HPDE6-E6E7 (cell line): ENCODE data around the gene GGTLC2.
"Not testable (repeated sequence)": the region's sequence is repeated elsewhere in the genome, so short reads cannot be mapped to it uniquely, and the experiment has no call there.

Experiments used
- DNase-seq: peaks from one replicate; pipeline ENCODE4 v3.0.0; 2011; ENCODE audit warnings: missing footprints; ENCODE audit errors: extremely low spot score

Gene GGTLC2

DNA sequence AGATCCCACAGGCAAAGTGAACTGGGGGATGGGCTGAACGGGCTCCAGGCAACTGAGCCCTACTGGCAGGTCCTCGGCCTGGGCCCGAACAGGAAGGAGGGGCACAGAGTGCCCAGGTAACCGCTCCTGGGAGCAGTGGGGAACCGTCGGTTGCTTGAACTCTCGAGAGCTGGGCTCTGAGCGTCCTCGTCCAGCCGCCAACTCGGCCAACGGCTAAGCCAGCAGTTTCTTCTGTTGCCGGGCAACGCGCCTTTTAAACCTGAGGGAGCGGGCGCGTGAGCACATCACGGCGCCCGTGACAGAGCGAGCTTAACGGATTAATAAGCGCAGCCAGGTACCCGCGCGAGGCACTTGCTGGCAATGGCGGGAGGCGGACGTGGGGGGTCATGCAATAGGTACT is at the start of gene GGTLC2:
TSS of gene GGTLC2 (plus strand) at position 301 of the 400 bp plus-strand sequence. CDS start 1,732 bp downstream, outside the sequence.
- DNase-seq: not testable (repeated sequence)

GRCh38 chr22:22595001-22595835 is 49.2 kb upstream of the GGTLC2 start:
- DNase-seq: no peak

GRCh38 chr22:22598144-22598543 is 46.3 kb upstream of the GGTLC2 start:
- no peak for DNase-seq

DNA sequence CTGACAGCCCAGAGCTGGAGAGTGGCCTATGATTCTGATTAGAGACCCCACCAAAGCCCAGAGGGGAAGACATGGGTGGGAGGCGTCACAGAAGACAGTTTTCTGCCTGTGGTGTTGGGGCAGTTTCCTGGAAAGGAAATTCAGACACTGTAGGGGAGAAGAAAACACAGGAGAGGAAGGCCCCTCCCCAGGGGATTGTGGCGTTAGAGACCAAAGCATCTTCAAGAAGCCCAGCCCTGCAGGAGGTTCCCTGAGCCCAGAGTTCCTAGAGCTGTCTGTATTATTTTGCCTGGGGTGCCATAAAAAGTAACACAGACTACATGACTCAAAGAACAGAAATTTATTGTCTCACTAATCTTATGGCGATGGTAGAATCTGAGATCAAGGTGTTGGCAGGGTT is 45.2 kb upstream of the GGTLC2 start:
- DNase-seq: no peak

DNA sequence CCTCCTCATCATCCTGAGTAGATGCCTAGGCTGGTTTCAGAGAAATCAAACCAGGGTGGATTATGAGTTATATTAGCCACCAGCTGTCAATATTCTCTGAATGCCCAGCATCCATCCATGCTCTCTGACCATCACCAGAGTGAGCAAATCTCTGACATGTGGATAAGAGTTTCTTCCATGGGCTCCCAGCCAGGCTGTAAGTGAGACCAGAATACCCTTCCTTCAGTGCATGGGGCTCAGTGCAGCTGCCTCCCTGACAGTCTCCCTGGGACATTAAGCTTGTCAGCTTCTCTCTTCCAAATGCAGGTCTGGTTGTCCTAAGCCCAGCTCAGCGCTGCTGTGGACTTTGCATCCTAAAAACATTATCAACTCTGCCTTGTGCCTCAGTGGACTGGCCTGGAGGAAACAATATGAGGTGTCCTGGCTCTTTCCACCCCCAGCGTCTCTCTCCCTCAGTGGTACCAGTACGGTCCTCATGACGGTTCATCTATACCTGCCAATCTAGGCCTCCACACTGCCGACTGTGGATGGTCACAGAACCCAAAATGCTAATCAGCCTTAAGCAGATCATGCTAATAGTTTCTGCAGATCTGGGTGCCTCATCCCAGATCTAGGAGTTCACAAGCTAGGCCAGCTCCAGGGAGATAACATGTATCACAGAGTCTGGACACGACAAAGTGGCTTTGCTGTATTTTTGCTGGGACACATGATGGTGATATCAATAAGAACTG is 43.7 kb upstream of the GGTLC2 start:
- DNase-seq: no peak

- no peak for DNase-seq
Measured at GRCh38 chr22:22603470-22603947, 40.9 kb upstream of the GGTLC2 start.

GRCh38 chr22:22604326-22605073 is 39.9 kb upstream of the GGTLC2 start:
- DNase-seq: no peak

GRCh38 chr22:22605074-22605404 is 39.4 kb upstream of the GGTLC2 start:
- no peak for DNase-seq

- not testable (repeated sequence) for DNase-seq
Measured at GRCh38 chr22:22608022-22608421, 36.4 kb upstream of the GGTLC2 start.

GRCh38 chr22:22609291-22609690 is 35.1 kb upstream of the GGTLC2 start:
- DNase-seq: no peak

DNA sequence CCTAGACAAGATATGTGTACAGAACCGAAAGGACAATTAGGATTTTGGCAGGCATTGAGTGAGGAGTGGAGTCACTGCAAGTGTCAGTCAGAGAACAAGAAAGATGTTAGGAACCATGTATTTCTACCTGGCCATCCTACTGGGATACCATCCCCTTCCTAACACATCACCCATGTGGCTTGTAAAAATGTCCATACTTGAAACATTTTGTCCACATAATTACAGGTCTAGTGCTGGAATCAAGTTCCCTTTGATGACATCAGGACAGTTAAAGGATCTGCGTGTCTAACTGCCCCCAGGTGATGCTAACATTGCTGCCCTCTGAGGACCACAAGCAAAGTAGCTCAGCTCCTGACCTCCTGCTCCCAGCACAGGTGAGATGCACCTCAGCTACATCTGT is 31.9 kb upstream of the GGTLC2 start:
- no peak for DNase-seq

DNA sequence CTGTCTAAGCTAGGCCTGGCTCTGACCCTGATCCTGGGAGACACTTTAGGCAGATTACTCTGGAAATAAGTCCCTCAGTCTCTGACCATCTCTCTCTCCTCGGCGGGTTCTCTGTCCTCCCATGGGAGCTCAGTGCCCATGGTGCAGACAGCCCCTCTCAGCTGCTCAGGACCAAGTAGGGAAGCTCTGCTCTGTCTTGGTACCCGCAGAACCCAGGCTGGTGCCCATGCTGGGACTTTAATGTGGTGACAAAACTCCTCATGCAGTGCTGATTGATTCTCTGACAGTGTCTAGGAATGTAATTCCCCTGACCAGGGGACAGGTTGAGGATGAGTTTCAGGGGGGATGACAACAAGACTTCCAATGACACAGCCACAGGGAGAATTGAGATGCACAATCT is 30.3 kb upstream of the GGTLC2 start:
- no peak for DNase-seq

DNA sequence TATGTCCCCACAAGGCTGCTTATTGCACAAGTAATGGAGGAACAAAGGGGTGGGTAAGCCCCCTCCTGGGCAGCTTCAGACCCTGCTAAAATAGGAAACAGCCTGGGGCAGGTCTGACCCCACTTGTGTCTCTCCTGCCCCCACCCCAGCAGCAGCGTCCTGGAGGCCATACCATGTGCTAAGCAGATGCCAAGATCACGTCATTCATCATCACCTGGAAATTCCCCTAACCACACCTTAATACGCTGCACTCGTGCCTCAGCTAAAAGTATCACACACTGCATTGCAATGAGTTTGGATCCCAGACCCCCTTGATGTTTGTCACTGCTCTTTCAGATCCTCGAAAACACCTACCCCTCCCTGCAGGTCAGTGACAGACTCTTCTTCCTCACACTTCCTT is 27.8 kb upstream of the GGTLC2 start:
- no peak for DNase-seq

DNA sequence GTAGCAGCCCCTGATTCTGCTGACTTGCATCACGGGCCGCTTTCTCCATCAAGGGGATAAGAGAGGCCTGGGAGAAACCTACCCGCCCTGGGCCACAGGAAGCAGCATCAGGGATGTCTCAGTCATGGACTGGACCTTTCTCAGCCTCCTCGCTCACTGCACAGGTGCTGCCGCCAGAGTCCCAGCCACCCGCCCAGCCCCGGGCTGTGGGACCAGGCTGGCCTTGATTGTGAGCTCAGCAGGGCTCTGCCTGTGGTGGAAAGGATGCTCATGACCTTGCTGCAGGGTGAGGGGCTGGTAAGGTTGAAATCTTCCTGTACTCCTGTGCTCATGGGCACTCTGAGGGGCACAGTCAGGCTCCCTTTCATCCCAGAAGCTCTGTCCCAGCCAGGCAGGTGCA is 26.0 kb upstream of the GGTLC2 start:
- DNase-seq: no peak

GRCh38 chr22:22618923-22619322 is 25.5 kb upstream of the GGTLC2 start:
- DNase-seq: no peak

DNA sequence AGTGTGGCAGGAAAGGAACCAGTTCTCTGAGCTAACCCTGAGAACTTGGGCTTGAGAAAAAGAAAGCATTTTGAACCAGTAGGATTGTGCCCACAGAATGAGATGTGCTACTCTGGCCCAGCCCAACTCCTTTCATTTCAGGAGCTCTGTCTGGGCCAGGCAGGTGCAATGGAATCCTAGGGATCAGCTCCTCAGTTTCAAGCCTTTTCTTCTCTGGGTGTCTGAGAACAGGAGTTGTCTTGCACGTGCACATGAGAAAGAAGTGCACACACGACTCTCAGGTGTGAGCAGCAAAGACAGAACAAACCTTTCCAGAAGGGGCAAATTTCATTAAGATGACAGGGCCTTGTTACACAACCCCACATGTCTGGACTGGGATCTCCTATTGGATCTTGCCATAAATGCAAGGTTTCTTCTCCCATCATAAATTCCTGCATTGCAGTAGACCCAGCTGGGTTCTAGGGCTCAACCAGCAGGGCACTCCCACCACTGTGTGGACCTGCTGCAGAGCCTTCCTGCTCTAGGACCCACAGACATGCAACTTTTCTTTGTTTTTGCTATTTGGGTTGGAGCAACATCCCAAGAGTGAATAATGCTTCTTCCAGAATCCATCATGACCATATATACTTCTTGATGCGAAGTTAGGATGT is 24.5 kb upstream of the GGTLC2 start:
- DNase-seq: no peak

DNA sequence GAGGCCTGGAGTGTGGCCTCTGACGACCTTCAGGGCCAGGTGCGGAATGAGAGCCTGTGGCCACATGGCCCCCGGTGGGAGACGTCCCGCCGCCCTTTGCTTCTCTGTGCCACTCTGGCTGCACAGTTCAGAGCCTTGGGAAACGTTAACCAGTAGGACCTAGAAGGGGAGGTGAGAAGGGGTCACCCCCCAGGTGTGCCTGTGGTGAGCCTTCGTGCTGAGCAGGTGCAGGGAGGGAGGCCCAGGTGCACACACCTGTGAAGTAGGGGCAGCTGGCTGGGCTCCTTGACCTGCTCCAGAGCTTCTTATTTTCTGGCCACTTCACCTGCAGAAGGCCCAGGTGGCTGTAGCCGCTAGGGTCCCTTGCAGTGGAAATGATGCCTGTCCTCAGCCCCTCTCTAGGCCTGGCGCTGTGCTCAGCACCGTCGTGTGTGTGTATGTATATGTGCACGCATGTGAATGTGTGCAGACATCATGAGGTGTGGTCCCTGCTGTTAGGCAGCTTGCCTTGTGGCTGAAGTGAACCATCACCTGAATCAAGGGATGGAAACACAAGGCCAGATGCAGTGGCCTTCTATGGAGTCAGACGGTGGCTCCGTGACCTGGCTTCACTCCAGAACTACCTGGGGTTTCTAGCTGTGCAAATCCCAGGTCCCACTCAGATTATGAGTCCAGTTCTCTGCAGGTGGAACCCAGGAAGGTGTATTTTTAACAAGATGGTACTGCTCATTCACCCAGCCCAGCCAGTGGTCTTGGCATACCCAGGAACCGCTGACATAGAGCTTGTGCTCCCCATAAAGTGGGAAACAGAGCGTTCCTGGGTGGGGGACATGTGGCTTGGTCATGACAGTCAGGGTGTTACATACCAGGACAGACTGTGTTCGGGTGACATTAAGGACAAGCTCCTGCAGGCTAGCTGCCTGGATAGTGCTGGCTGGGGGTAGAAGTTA is 15.6 kb upstream of the GGTLC2 start:
- not testable (repeated sequence) for DNase-seq

GRCh38 chr22:22631223-22631652 is 13.2 kb upstream of the GGTLC2 start:
- not testable (repeated sequence) for DNase-seq

DNA sequence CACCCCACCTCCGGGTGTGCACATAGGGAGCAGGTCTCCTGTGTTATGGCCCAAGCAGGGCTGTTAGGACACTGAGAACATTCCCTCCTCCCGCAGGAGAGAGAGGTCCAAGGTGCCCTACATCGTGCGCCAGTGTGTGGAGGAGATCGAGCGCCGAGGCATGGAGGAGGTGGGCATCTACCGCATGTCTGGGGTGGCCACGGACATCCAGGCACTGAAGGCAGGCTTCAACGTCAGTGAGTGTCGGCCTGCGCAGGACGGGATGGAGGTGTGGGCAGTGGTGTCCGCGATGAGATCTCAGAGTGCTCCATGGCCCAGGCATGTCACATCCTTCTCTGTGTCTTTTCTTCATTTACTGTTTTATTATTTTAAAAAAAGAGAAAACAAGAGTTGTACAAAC is 12.2 kb upstream of the GGTLC2 start:
- not testable (repeated sequence) for DNase-seq

DNA sequence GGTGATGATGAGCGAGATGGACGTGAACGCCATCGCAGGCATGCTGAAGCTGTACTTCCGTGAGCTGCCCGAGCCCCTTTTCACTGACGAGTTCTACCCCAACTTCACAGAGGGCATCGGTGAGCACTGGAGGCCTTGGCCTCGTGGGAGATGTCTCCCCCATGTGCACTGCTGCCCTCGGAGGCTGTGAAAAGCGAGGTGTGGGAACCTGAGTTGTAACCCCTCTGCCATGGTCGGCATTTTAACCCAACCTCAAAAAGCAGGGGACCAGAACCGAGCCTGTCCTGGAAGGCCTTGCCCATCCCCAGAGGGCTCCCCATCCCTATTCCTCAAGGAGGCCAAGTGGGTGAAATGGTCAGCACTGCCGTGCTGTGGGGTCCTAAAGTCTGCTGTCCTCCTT is 10.9 kb upstream of the GGTLC2 start:
- not testable (repeated sequence) for DNase-seq

DNA sequence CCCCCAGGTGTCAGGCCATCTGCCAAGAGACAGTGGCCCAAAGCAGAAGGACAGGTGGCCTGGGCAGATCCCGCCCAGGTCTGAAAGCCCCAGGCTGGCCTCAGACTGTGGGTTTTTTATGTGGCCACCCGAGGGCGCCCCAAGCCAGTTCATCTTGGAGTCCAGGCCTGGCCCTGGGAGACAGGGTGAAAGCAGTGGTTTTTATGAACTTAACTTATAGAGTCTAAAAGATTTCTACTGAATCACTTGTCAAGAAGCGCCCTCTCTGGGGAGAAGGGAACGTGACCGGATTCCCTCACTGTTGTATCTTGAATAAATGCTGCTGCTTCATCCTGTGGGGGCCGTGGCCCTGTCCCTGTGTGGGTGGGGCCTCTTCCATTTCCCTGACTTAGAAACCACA is 8.2 kb upstream of the GGTLC2 start:
- not testable (repeated sequence) for DNase-seq
